Measurements from ENCODE around the gene ADAMTS6. TPM values are rescaled to one million over a fixed set of nuclear protein-coding genes. Genes with fewer than 3 reads are reported as not detected.

ADAMTS6 gene
- total and polyA plus RNA-seq, 11 donors: 0.28 to 4.3 (median 3.0) TPM

DNA sequence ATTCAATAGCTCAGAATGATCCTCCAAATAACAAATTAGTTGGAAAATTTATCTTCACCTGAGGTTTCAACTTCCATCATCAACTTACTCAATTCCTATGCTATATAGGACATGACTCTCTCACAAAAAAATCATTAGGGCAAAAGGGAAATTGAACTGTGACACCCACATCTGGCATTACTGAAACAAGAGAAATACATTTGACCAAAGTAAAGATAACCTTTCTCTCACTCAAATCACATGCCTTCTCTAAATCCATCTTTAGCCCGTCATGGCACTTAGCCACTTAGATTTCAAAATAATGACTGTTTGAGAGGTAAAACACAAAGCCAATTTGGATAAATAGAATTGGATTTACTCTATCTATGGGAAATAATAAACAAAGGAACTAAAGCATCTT is 126.4 kb downstream of the ADAMTS6 start:
- peaks cover 0 to 22% (median 10%) of the 10 kb centered on the region in 12 donors for H3K4me1 ChIP-seq
- no peak overlapping the region for H3K27ac ChIP-seq
- no peak for ATAC-seq
- peaks cover 0 to 4% (median 0%) of the 10 kb centered on the region in 12 donors for H3K9me3 ChIP-seq
- H3K27me3 ChIP-seq: no peaks in the 10 kb centered on the region
- no peak overlapping the region for H3K4me3 ChIP-seq
- WGBS, 4 donors: 44 to 64% (median 56%) methylated on average over 1 of the region's 1 CpG
- intact Hi-C loops (cut with DNase I): loop anchor here in 1 of 10 donors (10.0 kb wide), 1 partner anchor 100 kb away; no protein-coding TSS in a partner anchor
- TF ChIP-seq POLR2A (IDR thresholded peaks at IDR 0.05): no peak
- TF ChIP-seq, protein P1, sequence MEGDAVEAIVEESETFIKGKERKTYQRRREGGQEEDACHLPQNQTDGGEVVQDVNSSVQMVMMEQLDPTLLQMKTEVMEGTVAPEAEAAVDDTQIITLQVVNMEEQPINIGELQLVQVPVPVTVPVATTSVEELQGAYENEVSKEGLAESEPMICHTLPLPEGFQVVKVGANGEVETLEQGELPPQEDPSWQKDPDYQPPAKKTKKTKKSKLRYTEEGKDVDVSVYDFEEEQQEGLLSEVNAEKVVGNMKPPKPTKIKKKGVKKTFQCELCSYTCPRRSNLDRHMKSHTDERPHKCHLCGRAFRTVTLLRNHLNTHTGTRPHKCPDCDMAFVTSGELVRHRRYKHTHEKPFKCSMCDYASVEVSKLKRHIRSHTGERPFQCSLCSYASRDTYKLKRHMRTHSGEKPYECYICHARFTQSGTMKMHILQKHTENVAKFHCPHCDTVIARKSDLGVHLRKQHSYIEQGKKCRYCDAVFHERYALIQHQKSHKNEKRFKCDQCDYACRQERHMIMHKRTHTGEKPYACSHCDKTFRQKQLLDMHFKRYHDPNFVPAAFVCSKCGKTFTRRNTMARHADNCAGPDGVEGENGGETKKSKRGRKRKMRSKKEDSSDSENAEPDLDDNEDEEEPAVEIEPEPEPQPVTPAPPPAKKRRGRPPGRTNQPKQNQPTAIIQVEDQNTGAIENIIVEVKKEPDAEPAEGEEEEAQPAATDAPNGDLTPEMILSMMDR (IDR thresholded peaks at IDR 0.05): no peak
- no peaks in the 10 kb centered on the region for H3K36me3 ChIP-seq
- no peak for DNase-seq

DNA sequence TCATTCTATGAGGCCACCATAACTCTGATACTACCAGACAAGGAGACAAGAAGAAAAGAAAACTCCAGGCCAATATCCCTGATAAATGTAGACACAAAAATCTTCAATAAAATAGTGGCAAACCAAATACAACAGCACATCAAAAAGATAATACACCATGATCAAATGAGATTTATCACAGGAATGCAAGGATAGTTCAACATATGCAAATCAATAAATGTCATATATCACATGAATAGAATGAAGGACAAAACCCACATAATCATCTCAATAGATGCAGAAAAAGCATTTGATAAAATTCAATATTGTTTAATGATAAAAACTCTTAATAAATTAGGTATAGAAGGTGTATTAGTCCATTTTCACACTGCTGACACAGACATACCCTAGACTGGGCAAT is 139.9 kb downstream of the ADAMTS6 start:
- intact Hi-C loops (cut with DNase I): no loop called here
- TF ChIP-seq POLR2A (IDR thresholded peaks at IDR 0.05): no peak
- TF ChIP-seq, protein P1 (IDR thresholded peaks at IDR 0.05): no peak
- peaks cover 0 to 51% (median 22%) of the 10 kb centered on the region in 12 donors for H3K9me3 ChIP-seq
- no peaks in the 10 kb centered on the region for H3K27me3 ChIP-seq
- H3K27ac ChIP-seq: no peak overlapping the region
- ATAC-seq (no peak), DNase-seq (no peak)
- H3K4me1 ChIP-seq: no peaks in the 10 kb centered on the region
- H3K36me3 ChIP-seq: no peaks in the 10 kb centered on the region
- no peak overlapping the region for H3K4me3 ChIP-seq

GRCh38 chr5:65338606-65339151 is 143.0 kb downstream of the ADAMTS6 start:
- no peaks in the 10 kb centered on the region for H3K36me3 ChIP-seq
- intact Hi-C loops (cut with DNase I): no loop called here
- H3K27ac ChIP-seq: no peak overlapping the region
- ATAC-seq: no peak
- peaks cover 0 to 44% (median 22%) of the 10 kb centered on the region in 12 donors for H3K9me3 ChIP-seq
- H3K4me3 ChIP-seq: no peak overlapping the region
- 67 to 89% (median 84%) methylated on average over 1 to 3 of the region's 3 CpGs for WGBS, 4 donors
- H3K27me3 ChIP-seq: no peaks in the 10 kb centered on the region
- no peak for TF ChIP-seq POLR2A (IDR thresholded peaks at IDR 0.05)
- no peaks in the 10 kb centered on the region for H3K4me1 ChIP-seq
- DNase-seq: peak in 1 of 5 donors; percentile 39

DNA sequence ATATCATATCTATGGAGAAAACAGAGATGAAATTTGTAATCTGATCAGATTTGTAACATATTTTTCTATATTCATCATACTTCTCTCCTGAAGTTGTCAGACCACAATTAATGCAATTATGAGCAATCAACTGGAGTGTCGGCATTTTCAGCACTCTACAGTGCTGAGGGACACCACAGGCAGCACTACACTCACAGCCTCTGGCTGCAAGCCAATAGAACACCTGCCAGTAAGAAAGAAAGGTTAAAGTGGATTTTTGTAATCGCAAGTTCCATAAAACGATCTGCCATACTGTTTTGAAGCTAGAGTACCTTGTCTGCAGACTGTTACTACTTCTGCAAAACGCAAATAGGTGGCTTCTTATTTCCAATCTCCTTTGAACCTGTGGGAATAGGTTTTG is 147.6 kb downstream of the ADAMTS6 start:
- 39 to 75% (median 65%) methylated on average over 4 of the region's 4 CpGs for WGBS, 4 donors
- H3K9me3 ChIP-seq: peaks cover 0 to 1% (median 0%) of the 10 kb centered on the region in 12 donors

More for the DNA sequence above, 147.6 kb downstream of the ADAMTS6 start:
- peak in 3 of 5 donors; percentile 4 to 30 (median 28) for DNase-seq
- H3K4me3 ChIP-seq: peak overlapping the region in 8 of 12 donors; percentile 1 to 36 (median 22)
- peaks cover 0 to 4% (median 0%) of the 10 kb centered on the region in 12 donors for H3K4me1 ChIP-seq
- no peak overlapping the region for H3K27ac ChIP-seq
- H3K27me3 ChIP-seq: no peaks in the 10 kb centered on the region
- no peak for ATAC-seq
- TF ChIP-seq, protein P1 (IDR thresholded peaks at IDR 0.05): no peak
- no peak for TF ChIP-seq POLR2A (IDR thresholded peaks at IDR 0.05)
- intact Hi-C loops (cut with DNase I): no loop called here
- H3K36me3 ChIP-seq: no peaks in the 10 kb centered on the region

Data from heart left ventricle (tissue), 16 donors.